Endothelial cell of umbilical vein (primary cell): ENCODE data around the gene WNT4. TPM values are rescaled to one million over a fixed set of nuclear protein-coding genes. Genes with fewer than 3 reads are reported as not detected.
A peak's percentile ranks its signal among the peaks of the same experiment; 100 is the strongest.

ENCODE experiments used
- BruUV-seq: library from RNA; stranded (reverse); fragments of 400-500 nt; replicated peaks from 2 replicates; lab custom pipeline; 2021; lab: Mats Ljungman, UMichigan
- CTCF ChIA-PET: fragments of 300-600, 350-600 bp; sonication (Branson Sonifier 250); formaldehyde crosslinking; loops from one replicate; lab custom pipeline; 2021; ENCODE audit warnings: antibody characterized with exemption, inconsistent platforms; lab: Charles Lee
- POLR2A ChIA-PET: fragments of 300-600, 350-600 bp; sonication (Branson Sonifier 250); formaldehyde crosslinking; loops from one replicate; lab custom pipeline; 2021; ENCODE audit warnings: antibody characterized with exemption, inconsistent platforms; lab: Charles Lee
- DNase-seq: peaks from one replicate; pipeline ENCODE4 v3.0.0-alpha.2; 2011; ENCODE audit warnings: low read depth, low spot score
- FAIRE-seq: peaks from 2 replicates; lab custom pipeline; 2011; peaks lifted over from hg19 to GRCh38; lab: Jason Lieb, UNC
- H2AFZ ChIP-seq: 2 replicates; pipeline ENCODE4 v1.6.0; 2012; ENCODE audit warnings: low read depth, low read length, control low read depth, inconsistent platforms
- H3K27ac ChIP-seq: 2 replicates; pipeline ENCODE4 v1.5.1; 2011; ENCODE audit warnings: low read depth, mild to moderate bottlenecking, control low read depth, low read length, moderate library complexity; ENCODE audit not compliant: insufficient read depth
- H3K27me3 ChIP-seq, 2 experiments: 2 replicates each; pipeline versions ENCODE4 v1.6.0 to v1.6.1; 2011; ENCODE audit warnings: low read length in 2 of 2, mixed read lengths in 1 of 2; ENCODE audit not compliant: control insufficient read depth in 2 of 2, insufficient read depth in 2 of 2
- H3K36me3 ChIP-seq, 2 experiments: 2 replicates in 1 of 2; 3 replicates in 1 of 2; pipeline ENCODE4 v1.5.1; 2011; ENCODE audit warnings: low read length in 2 of 2, mild to moderate bottlenecking in 1 of 2, moderate library complexity in 1 of 2; ENCODE audit not compliant: control insufficient read depth in 2 of 2, insufficient read depth in 2 of 2; ENCODE audit errors: extremely low read depth in 1 of 2
- H3K4me1 ChIP-seq: 3 replicates; pipeline ENCODE4 v1.5.1; 2011; ENCODE audit warnings: mild to moderate bottlenecking, low read length; ENCODE audit not compliant: control insufficient read depth, insufficient read depth; ENCODE audit errors: extremely low read depth
- H3K4me2 ChIP-seq: 2 replicates; pipeline ENCODE4 v1.6.1; 2011; ENCODE audit warnings: low read length, control low read depth, mixed read lengths; ENCODE audit not compliant: insufficient read depth
- H3K4me3 ChIP-seq, 3 experiments: fragments of 200-600 bp in 1 of 3; sonication (generic), shearing (Covaris generic) in 1 of 3; replicated peaks in 1 of 3; 2 replicates each; pipeline ENCODE4 v1.5.1; 2011 to 2016; ENCODE audit warnings: control low read depth in 3 of 3, low read length in 3 of 3, mild to moderate bottlenecking in 2 of 3, inconsistent platforms in 1 of 3, low read depth in 1 of 3, moderate library complexity in 1 of 3; ENCODE audit not compliant: insufficient read depth in 1 of 3
- H3K79me2 ChIP-seq: 2 replicates; pipeline ENCODE4 v1.6.0; 2012; ENCODE audit warnings: low read length, inconsistent platforms; ENCODE audit not compliant: control insufficient read depth, insufficient read depth
- H3K9ac ChIP-seq: replicated peaks from 2 replicates; pipeline ENCODE3; 2011; ENCODE audit warnings: low read length, control low read depth; ENCODE audit not compliant: insufficient read depth; ENCODE audit errors: extremely low read depth
- H3K9me1 ChIP-seq: replicated peaks from 3 replicates; pipeline ENCODE4 v1.6.0; 2011; ENCODE audit warnings: mild to moderate bottlenecking, low read length; ENCODE audit not compliant: control insufficient read depth, insufficient read depth; ENCODE audit errors: extremely low read depth
- H3K9me3 ChIP-seq: replicated peaks from 2 replicates; pipeline ENCODE4 v1.5.1; 2012; ENCODE audit warnings: low read length, inconsistent platforms; ENCODE audit not compliant: control insufficient read depth, insufficient read depth
- H4K20me1 ChIP-seq: replicated peaks from 2 replicates; pipeline ENCODE3; 2011; ENCODE audit warnings: mild to moderate bottlenecking, low read length; ENCODE audit not compliant: control insufficient read depth, insufficient read depth; ENCODE audit errors: extremely low read depth
- EZH2 ChIP-seq: IDR thresholded peaks from 2 replicates; pipeline ENCODE4 v1.6.1; 2012; ENCODE audit warnings: borderline replicate concordance, low read depth, mild to moderate bottlenecking, moderate library complexity, low read length, inconsistent platforms; ENCODE audit not compliant: severe bottlenecking
- FOS ChIP-seq: IDR thresholded peaks from 2 replicates; pipeline ENCODE4 v1.6.1; 2011; ENCODE audit warnings: mild to moderate bottlenecking, low read length, moderate library complexity, borderline replicate concordance; ENCODE audit not compliant: insufficient read depth
- GATA2 ChIP-seq: IDR thresholded peaks from 2 replicates; pipeline ENCODE4 v1.7.0; 2011; ENCODE audit warnings: low read depth, mild to moderate bottlenecking, moderate library complexity, mixed read lengths, low read length; ENCODE audit not compliant: insufficient read length, insufficient read depth
- JUN ChIP-seq: IDR thresholded peaks from 2 replicates; pipeline ENCODE4 v1.6.1; 2011; ENCODE audit warnings: borderline replicate concordance, low read depth; ENCODE audit not compliant: insufficient read length, insufficient read depth
- MYC ChIP-seq: IDR thresholded peaks from one replicate; pipeline ENCODE4 v1.6.1; 2011; ENCODE audit warnings: mild to moderate bottlenecking, low read depth, low read length
- POLR2A ChIP-seq: IDR thresholded peaks from 2 replicates; pipeline ENCODE4 v1.6.1; 2012; ENCODE audit warnings: low read depth, mild to moderate bottlenecking, control low read depth, low read length
- POLR2AphosphoS5 ChIP-seq: IDR thresholded peaks from 2 replicates; pipeline ENCODE4 v1.6.1; 2012; ENCODE audit warnings: low read depth, mild to moderate bottlenecking, control low read depth, low read length, moderate library complexity; ENCODE audit not compliant: insufficient read depth
- dilution Hi-C: fragments of 300-500 bp; cut with MboI; formaldehyde crosslinking; loops from one replicate; pipeline ENCODE4 v1.15.0; 2019; ENCODE audit warnings: low sequenced_read_pairs; ENCODE audit not compliant: extremely low pct_ligation_motif_present
- intact Hi-C: fragments of 100-400 bp; cut with micrococcal nuclease; formaldehyde crosslinking; loops from one replicate; pipeline ENCODE4 v1.10.0; 2022
- polyA plus RNA-seq, 4 experiments: library from polyadenylated mRNA; depleted of rRNA in 3 of 4; stranded (reverse) in 3 of 4; unstranded in 1 of 4; fragments of >200 nt; gene quantifications; 2 replicates each; pipeline versions ENCODE4 v1.2.1 to v1.2.3, GENCODE V29; 2011 to 2012; ENCODE audit warnings: missing spikeins in 1 of 4
- total RNA-seq: library from RNA; stranded (reverse); gene quantifications from 2 replicates; pipeline ENCODE4 v1.2.3, GENCODE V29; 2021
- TF ChIP-seq, protein P1 (sequence below), 2 donors: IDR thresholded peaks; 1 replicate in 1 of 2; 2 replicates in 1 of 2; pipeline ENCODE4 v1.5.1; 2011; ENCODE audit warnings: low read length in 2 of 2, mild to moderate bottlenecking in 2 of 2, moderate library complexity in 2 of 2, control low read depth in 1 of 2, inconsistent platforms in 1 of 2, low read depth in 1 of 2; ENCODE audit not compliant: insufficient read depth in 1 of 2; ENCODE audit errors: extremely low read depth in 1 of 2
- TF ChIP-seq, protein P2 (sequence below): IDR thresholded peaks from 2 replicates; pipeline ENCODE4 v1.6.1; 2011; ENCODE audit not compliant: insufficient read depth, insufficient read length

Gene WNT4
- total and polyA plus RNA-seq, 2 donors (not counting 3 experiments of a cell fraction or from before 2014, with no cell fraction given), result 0.06 TPM; not detected in 1

DNA sequence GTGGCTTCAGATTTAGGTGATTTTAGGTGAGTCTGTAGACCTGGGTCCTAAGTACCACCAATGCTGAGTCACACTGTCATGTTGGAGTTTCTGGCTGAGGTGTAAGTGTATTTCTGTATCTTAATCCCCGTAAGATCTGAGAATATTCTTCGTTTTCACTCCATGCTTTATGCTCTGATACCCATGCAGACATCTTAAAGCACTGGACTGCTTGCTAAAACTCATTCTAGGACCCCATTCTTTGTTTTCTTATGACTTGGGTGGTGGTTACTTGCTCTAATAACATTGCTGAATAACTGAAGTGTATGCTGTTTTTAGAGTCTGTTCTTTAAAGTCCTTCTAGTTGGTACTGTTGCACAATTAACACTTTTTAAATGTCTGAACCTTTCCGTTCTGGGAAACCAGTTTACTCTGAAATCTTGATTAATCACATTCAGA lies 53.7 kb downstream of the WNT4 start:
- no peak for DNase-seq
- Histone ChIP-seq H3K36me3 (peaks cover 3 to 29% of the 10 kb centered on the region in 2 experiments), H3K4me1 (peaks cover 52% of the 10 kb centered on the region), H3K79me2 (peaks cover 88% of the 10 kb centered on the region), H3K27me3 (no peaks in the 10 kb centered on the region), H3K4me3 (peak overlapping the region in 1 of 3 experiments; percentile 52), H3K9ac (no peak overlapping the region), H3K27ac (peak overlapping the region; percentile 32), H4K20me1 (peaks cover 38% of the 10 kb centered on the region), H2AFZ (no peak overlapping the region), H3K9me3 (no peaks in the 10 kb centered on the region), H3K9me1 (peaks cover 3% of the 10 kb centered on the region), H3K4me2 (peak overlapping the region; percentile 98)
- POLR2A ChIA-PET, result interaction anchor here (1.4 kb wide), 1 partner anchor 58 kb away, joined by 3 read pairs; no protein-coding TSS in a partner anchor
- BruUV-seq, result no TSS peak
- dilution Hi-C loops (no loop called here), intact Hi-C loops (loop anchor here (2.0 kb wide), 1 partner anchor 14 kb away; no protein-coding TSS in a partner anchor)
- no peak for FAIRE-seq
- CTCF ChIA-PET, result interaction anchor here (1.1 to 3.2 kb wide), 4 partner anchors 9 to 22 kb away, joined by 3 to 12 read pairs (median 3); no protein-coding TSS in a partner anchor
- no peak for TF ChIP-seq POLR2AphosphoS5
- TF ChIP-seq MYC, result no peak
- TF ChIP-seq GATA2, result no peak
- TF ChIP-seq FOS, result no peak
- TF ChIP-seq, protein P1, sequence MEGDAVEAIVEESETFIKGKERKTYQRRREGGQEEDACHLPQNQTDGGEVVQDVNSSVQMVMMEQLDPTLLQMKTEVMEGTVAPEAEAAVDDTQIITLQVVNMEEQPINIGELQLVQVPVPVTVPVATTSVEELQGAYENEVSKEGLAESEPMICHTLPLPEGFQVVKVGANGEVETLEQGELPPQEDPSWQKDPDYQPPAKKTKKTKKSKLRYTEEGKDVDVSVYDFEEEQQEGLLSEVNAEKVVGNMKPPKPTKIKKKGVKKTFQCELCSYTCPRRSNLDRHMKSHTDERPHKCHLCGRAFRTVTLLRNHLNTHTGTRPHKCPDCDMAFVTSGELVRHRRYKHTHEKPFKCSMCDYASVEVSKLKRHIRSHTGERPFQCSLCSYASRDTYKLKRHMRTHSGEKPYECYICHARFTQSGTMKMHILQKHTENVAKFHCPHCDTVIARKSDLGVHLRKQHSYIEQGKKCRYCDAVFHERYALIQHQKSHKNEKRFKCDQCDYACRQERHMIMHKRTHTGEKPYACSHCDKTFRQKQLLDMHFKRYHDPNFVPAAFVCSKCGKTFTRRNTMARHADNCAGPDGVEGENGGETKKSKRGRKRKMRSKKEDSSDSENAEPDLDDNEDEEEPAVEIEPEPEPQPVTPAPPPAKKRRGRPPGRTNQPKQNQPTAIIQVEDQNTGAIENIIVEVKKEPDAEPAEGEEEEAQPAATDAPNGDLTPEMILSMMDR (IDR thresholded peaks at IDR 0.05; ENCODE audit: extremely low read depth in 1 of 2, insufficient read depth in 1 of 2, low read depth in 1 of 2, low read length in 2 of 2), result no peak
- TF ChIP-seq JUN, result no peak
- TF ChIP-seq EZH2, result no peak
- TF ChIP-seq, protein P2, sequence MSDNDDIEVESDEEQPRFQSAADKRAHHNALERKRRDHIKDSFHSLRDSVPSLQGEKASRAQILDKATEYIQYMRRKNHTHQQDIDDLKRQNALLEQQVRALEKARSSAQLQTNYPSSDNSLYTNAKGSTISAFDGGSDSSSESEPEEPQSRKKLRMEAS, result no peak
- no peak for TF ChIP-seq POLR2A
